Stimulated activated CD8-positive, alpha-beta memory T cell treated with anti-CD3 and anti-CD28 coated beads, Interleukin-4, amount 100 ng/mL, for 24 hours (primary cell): Measurements from ENCODE around the gene SLC5A12.

Source experiments
- DNase-seq: peaks from one replicate; pipeline ENCODE4 v3.0.0-alpha.2; 2020; ENCODE audit warnings: low read depth

SLC5A12 gene

DNA sequence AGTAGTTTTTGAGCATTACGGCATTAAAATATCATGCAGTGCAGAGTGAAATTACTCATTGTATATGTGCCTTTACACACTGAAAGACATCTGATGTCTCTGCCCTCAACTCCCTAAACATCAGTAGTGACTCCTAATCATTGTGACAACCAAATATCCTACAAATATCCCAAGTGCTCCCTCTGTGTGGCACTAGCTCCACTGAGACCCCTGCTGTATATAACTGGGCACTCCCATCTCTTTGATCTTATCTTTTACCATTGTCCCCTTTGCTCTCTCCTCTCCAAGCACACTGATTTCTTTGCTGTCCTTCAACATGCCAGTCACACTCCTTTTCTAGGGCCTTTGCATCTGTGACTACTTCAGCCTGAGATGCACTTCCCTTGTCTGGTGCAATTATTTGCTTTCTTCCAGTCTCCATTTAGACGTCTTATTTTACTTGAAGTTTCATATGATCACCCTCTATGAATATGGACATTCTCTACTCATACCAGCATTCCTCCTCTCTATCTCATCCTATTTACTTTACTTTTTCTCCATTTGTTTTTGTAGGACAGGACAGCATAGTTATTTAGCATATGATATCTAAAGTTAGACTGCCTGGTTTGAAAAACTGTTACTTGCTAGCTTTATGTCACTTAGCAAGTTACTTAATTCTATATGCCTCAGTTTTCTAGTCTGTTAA, 2.4 kb downstream of the SLC5A12 start:
- DNase-seq, result no peak

DNA sequence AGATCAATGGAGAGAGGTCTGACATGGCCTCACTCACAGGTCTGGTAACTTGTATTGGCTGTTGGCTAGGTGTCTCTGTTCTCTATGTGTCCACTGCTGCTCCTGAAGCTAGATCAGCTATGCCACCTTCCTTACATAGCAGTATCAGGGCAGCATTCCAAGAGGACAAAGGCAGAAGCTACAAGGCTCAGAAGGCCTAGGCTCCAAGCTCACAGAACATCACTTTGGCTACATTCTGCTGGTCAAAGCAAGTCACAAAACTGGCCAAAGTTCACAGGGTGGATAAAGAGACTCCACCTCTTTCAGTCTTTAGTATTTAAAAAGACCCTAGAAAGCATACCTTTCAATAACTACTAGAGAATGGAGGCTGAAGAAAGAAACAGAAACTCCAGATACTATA, 4.1 kb downstream of the SLC5A12 start:
- DNase-seq, result no peak

DNA sequence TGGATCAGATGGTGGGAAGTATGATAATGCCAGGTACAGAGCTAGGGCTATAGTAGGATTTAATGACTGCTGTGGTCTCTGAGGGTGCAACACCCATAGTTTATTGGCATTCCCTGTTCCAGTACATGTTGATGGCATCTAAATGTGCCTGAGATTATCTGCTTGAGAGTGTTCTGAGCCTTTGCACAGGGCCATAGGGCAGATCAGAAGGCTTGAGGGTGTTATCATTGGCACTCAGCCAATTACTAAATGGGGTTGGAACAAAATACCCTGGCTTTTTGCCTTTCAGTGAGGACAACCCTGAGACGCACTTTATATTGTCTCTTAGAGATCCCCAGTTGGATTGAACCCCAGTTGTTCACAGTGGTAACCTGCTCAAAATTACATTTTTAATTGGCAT, 6.7 kb downstream of the SLC5A12 start:
- no peak for DNase-seq

- no peak for DNase-seq
Observed at GRCh38 chr11:26712497-26712896, 9.4 kb downstream of the SLC5A12 start.

GRCh38 chr11:26710489-26710888, 11.4 kb downstream of the SLC5A12 start:
- no peak for DNase-seq

GRCh38 chr11:26708736-26709456, 13.0 kb downstream of the SLC5A12 start:
- DNase-seq, result no peak

DNA sequence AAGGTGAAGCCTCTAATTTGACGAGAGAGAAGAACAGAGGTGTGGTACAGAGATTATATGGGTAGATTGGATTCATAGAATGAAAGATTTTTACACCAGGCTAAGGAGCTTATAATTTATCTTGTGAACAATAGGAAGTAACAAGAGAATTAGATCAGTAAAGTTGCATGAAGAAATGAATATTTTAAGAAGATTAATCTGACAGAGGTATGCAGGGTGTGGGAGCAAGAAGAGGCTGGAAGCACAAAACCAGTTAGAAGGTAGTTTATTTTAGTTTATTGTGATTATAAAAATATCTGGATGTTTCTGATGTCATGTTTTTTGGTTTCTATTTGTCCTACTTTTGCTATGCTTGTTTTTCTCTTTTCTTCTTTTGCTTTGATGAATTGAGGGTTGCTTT, 15.7 kb downstream of the SLC5A12 start:
- no peak for DNase-seq

DNA sequence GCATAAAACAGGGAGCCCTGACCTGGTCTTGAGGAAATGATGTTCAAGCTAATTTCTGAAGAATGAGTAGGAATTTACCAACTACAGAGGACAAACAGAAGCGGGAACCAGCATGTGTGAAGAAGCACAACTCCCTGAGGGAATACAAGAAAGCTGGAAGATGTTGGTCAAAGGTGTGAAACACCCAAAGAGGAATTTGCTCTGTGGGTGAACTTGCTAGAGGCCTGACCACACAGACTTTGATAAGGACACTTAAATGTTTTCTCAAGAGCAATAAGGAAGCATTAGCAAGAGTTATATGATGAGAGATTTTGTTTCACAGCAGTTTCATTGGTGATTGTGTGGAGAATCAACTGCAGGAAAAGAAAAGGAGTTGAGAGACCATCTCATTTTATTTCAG, 17.6 kb downstream of the SLC5A12 start:
- DNase-seq, result no peak

DNA sequence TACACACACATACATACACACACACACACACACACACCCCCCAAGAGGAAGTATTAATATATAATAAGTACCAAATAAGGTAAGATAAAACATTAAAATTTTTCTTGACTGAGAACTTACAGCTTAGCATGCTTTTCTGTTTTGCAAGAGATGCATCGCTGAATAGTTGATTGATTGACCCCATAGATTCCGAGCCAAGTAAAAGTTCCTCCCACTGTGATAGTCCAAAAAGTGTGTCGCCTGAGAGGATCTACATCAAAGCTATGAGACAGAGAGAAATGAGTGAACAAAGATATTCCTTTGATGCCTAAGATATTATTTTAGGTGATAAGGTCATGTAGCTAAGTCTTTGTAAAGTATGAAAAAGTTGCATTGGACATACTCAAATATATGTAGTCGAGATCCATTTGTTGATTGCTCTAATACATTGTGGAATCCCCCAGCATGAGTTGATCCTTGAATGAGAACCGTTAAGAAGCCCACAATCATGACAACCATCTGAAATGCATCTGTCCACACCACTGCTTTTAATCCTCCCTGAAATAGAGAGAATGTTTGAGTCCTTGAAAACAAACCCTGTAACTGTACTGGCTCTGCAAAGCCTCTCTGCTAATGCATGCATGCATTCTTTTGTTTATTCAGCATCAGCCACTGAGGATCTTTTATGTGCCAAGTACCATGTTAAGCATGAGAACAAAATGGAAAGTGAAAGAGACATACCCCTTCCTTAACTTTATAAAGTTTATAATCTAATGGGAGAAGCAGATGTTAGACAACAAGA, 18.3 kb downstream of the SLC5A12 start:
- no peak for DNase-seq

DNA sequence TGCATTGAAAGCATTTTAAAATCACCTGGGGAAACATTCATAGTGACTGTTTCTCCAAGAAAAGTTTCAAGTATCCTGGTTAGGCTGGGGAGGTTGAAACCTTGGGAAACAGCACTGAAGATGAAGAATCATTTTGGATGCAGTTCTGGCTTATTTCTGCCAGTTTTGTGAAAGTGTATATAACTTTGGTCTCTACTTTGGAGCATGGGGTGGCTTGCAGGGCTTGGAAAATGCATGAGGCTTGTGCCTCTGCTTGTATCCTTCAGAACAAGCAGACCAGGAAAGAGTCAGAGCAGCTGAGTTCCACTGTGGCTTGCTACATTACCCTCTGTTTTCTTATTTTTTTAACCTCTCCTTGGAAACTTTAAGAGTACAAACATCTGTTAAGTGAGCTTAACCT, 19.5 kb downstream of the SLC5A12 start:
- DNase-seq, result no peak

DNA sequence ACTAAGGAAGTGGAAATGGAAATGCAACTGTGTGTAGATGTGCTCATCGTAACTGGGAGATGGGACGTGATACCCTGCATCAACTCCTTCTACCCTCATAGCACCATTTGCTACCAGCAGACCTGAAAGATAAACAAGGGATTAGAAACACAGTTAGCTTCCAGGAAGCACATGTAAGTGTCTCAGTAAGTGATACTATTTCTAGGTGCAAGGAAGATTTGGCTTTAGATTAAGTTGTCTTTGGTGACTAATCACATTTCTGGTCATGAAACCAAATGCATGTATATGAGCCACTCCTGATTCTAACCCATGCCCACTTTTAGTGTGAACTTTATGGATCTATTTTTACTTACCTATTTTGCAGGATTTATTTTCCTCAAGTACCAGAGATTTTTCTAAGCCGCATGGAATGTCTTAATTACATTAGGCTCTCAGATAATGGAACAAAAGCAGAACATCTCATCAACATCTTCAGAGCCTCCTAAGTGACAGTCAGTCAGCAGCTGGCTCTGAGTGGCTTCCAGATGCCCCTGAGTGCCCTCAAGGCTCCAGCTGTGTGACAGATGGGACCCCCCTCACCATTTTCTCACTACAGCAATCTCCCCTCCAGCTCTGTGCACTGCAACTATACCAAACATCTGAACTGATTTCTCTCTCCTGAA, 21.2 kb downstream of the SLC5A12 start:
- no peak for DNase-seq

- DNase-seq, result no peak
Observed at GRCh38 chr11:26698224-26698623, 23.6 kb downstream of the SLC5A12 start.

DNA sequence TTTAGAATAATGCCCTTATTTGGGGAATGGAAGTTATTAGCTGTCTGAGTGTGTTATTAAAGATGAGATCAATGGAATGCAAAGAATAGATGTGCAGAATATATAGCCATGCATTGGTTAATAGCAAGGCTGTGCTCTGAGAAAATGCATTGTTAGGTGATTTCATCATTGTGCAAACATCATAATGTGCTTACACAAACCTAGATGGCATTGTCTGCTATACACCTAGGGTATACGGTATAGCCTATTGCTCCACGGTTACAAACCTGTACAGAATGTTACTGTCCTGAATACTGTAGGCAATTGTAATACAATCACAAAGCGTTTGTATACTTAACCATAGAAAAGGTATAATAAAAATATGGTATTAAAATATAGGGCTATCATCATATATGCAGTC, 25.5 kb downstream of the SLC5A12 start:
- DNase-seq, result no peak

DNA sequence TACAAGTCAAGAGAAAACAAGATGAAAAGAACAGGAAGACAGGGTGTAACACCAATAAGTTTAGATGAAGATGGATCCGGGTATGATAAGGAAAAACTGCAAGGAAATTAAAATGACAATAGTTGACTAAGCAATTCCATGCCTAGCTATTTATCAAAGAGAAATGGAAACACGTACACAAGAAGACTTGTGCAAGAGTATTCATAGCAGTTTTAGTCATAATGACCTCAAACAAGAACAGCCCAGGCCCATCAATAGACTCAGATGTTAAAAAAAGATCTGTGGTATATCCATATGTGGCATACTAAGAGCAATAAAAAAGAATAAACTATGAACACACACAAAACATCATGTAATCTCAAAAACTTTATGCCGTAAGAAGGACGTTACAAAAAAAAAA, 33.2 kb downstream of the SLC5A12 start:
- DNase-seq, result no peak

- no peak for DNase-seq
Observed at GRCh38 chr11:26687351-26687750, 34.5 kb downstream of the SLC5A12 start.

GRCh38 chr11:26677566-26677965, 44.3 kb downstream of the SLC5A12 start:
- no peak for DNase-seq

DNA sequence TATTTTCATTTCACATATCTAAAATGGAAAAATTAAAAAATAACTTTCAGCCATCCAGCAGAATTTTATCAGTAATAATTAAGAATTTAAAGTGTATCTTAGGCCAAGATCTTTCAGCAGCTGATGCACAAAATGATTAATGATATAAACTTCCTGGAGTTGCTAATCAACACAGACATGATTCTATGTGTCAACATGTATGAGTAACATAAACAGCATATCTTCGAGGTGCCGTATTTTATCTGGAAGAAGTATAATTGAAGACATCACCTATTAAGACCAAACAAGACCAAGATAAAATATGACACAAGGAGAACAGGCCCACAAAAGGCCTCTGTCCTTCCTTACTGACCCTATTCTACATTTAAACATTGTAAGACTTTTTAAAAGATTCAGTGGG, 45.2 kb downstream of the SLC5A12 start:
- no peak for DNase-seq

GRCh38 chr11:26675233-26675928, 46.5 kb downstream of the SLC5A12 start:
- DNase-seq, result no peak

DNA sequence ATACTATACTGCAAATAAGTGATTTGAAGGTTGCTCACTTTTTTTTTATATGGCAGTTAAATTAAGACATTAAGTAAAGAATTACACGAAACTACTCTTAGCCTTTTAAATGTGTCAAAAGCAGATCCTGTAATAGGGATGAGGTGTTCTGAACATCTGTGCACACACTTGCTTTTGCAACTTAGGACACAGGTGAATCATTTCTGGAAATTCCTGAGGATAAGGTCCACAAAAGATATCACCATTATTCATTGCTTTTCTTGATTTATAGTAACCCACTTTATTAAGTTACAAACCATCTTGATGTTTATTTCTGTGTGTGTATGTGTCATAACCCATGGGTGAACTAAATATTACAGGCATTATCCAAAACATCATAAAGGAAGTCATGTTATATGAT, 55.9 kb downstream of the SLC5A12 start:
- no peak for DNase-seq

DNA sequence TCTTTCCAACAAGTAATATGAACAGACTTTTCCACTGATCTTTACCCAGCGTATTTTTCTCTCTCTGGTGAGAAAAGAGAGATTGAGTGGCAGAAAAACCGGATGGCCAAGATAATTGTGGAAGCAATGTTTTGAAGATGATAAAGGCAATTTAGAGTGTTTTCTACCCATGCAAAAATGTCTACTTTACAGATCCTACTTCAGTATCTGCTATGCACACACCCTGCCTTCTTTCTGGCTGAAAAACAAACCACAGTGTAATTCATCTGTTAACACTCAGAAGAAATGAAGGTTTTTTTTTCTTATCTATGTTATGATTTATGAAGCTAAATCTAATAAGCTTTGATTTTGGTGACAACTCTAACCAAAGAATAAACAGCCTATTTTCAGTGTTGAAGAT, 56.8 kb downstream of the SLC5A12 start:
- no peak for DNase-seq

- no peak for DNase-seq
Observed at GRCh38 chr11:26662916-26663315, 58.9 kb downstream of the SLC5A12 start.

- no peak for DNase-seq
Observed at GRCh38 chr11:26655287-26655686, 66.6 kb downstream of the SLC5A12 start.
